Activated naive CD4-positive, alpha-beta T cell treated with anti-CD3 and anti-CD28 coated beads for 36 hours (primary cell): ENCODE data around the gene METAP1. TPM values are rescaled to one million over a fixed set of nuclear protein-coding genes. Genes with fewer than 3 reads are reported as not detected.
A peak's percentile ranks its signal among the peaks of the same experiment; 100 is the strongest.
"Not testable (repeated sequence)": the region's sequence is repeated elsewhere in the genome, so short reads cannot be mapped to it uniquely, and the experiment has no call there.

Experiments used
- CTCF ChIA-PET: fragments of 350-600 bp; sonication (Branson Sonifier 250); formaldehyde crosslinking; loops from one replicate; lab custom pipeline; 2021; ENCODE audit warnings: antibody characterized with exemption; lab: Charles Lee
- DNase-seq: peaks from one replicate; pipeline ENCODE4 v3.0.0-alpha.2; 2020
- H3K27ac Mint-ChIP-seq: one replicate; pipeline ENCODE4 v1.8.0; 2021; ENCODE audit warnings: mild to moderate bottlenecking, mixed read lengths
- H3K27me3 Mint-ChIP-seq: one replicate; pipeline ENCODE4 v1.8.0; 2021; ENCODE audit warnings: low read depth, mixed read lengths
- H3K36me3 Mint-ChIP-seq: one replicate; pipeline ENCODE4 v1.8.0; 2021; ENCODE audit warnings: low read depth, mixed read lengths
- H3K4me1 Mint-ChIP-seq: one replicate; pipeline ENCODE4 v1.8.0; 2021; ENCODE audit warnings: low read depth, mixed read lengths
- H3K4me3 Mint-ChIP-seq: one replicate; pipeline ENCODE4 v1.8.0; 2021; ENCODE audit warnings: mild to moderate bottlenecking, moderate library complexity, mixed read lengths
- H3K9me3 Mint-ChIP-seq: one replicate; pipeline ENCODE4 v1.8.0; 2021; ENCODE audit warnings: mixed read lengths
- intact Hi-C: fragments of 100-400 bp; cut with micrococcal nuclease; formaldehyde crosslinking; loops from one replicate; pipeline ENCODE4 v1.15.1; 2023
- total RNA-seq, 2 experiments: library from RNA; stranded (reverse); gene quantifications; one replicate each; pipeline ENCODE4 v1.2.3, GENCODE V29; 2021

METAP1 gene
- total RNA-seq, 2 experiments from 2014 or later: 65.6 to 70.1 TPM

GRCh38 chr4:99088023-99088449 is 92.5 kb downstream of the METAP1 start:
- intact Hi-C loops: loop anchor here (1.0 to 5.0 kb wide), 11 partner anchors 32 to 945 kb away; partner anchors contain the start of genes METAP1, RAP1GDS1, STPG2 and TRMT10A
- Mint-ChIP-seq H3K27ac (peak overlapping the region; percentile 95), H3K9me3 (peaks cover 2% of the 10 kb centered on the region), H3K36me3 (peaks cover 5% of the 10 kb centered on the region), H3K4me1 (peaks cover 32% of the 10 kb centered on the region), H3K27me3 (no peaks in the 10 kb centered on the region), H3K4me3 (peak overlapping the region; percentile 96)
- CTCF ChIA-PET: interaction anchor here (0.8 to 2.2 kb wide), 3 partner anchors 32 to 945 kb away, joined by 3 to 8 read pairs (median 6); partner anchors contain the start of genes METAP1 and STPG2
- peak; percentile 38 for DNase-seq

GRCh38 chr4:99088481-99089365 is 93.2 kb downstream of the METAP1 start, which contains the start of gene ADH5:
ADH5 (minus strand) TSS chr4:99088788; CDS start chr4:99088700, 88 bp downstream.
- Mint-ChIP-seq H3K27ac (peak within 1 kb of the TSS; percentile 95), H3K4me1 (peaks cover 32% of the 10 kb centered on the region), H3K27me3 (no peaks in the 10 kb centered on the region), H3K4me3 (peak within 1 kb of the TSS; percentile 96), H3K9me3 (peaks cover 2% of the 10 kb centered on the region), H3K36me3 (peaks cover 4% of the 10 kb centered on the region)
- DNase-seq: peak; percentile 92
- CTCF ChIA-PET: interaction anchor here (0.7 to 2.2 kb wide), 6 partner anchors 32 to 946 kb away, joined by 3 to 8 read pairs (median 4); partner anchors contain the start of genes METAP1 and STPG2
- intact Hi-C loops: loop anchor here (1.0 to 5.0 kb wide), 11 partner anchors 32 to 945 kb away; partner anchors contain the start of genes METAP1, RAP1GDS1, STPG2 and TRMT10A

GRCh38 chr4:99090481-99091215 is 95.1 kb downstream of the METAP1 start:
- H3K27me3 Mint-ChIP-seq: no peaks in the 10 kb centered on the region
- H3K27ac Mint-ChIP-seq: no peak overlapping the region
- intact Hi-C loops: no loop called here
- H3K36me3 Mint-ChIP-seq: peaks cover 1% of the 10 kb centered on the region
- no peak for DNase-seq
- H3K4me3 Mint-ChIP-seq: no peak overlapping the region
- CTCF ChIA-PET: interaction anchor here (1.0 kb wide), 1 partner anchor 313 kb away, joined by 3 read pairs; no protein-coding TSS in a partner anchor
- peaks cover 28% of the 10 kb centered on the region for H3K4me1 Mint-ChIP-seq
- peaks cover 2% of the 10 kb centered on the region for H3K9me3 Mint-ChIP-seq

GRCh38 chr4:99091216-99091575 is 95.7 kb downstream of the METAP1 start:
- DNase-seq: no peak
- H3K4me1 Mint-ChIP-seq: peaks cover 27% of the 10 kb centered on the region
- CTCF ChIA-PET: interaction anchor here (1.0 kb wide), 1 partner anchor 313 kb away, joined by 3 read pairs; no protein-coding TSS in a partner anchor
- H3K4me3 Mint-ChIP-seq: no peak overlapping the region
- intact Hi-C loops: no loop called here
- peaks cover 2% of the 10 kb centered on the region for H3K9me3 Mint-ChIP-seq
- peaks cover 1% of the 10 kb centered on the region for H3K36me3 Mint-ChIP-seq
- no peak overlapping the region for H3K27ac Mint-ChIP-seq
- H3K27me3 Mint-ChIP-seq: no peaks in the 10 kb centered on the region

GRCh38 chr4:99091841-99092240 is 96.3 kb downstream of the METAP1 start:
- H3K9me3 Mint-ChIP-seq, H3K27me3 Mint-ChIP-seq, CTCF ChIA-PET, DNase-seq, H3K4me3 Mint-ChIP-seq, H3K36me3 Mint-ChIP-seq, intact Hi-C loops, H3K27ac Mint-ChIP-seq: not testable (repeated sequence)
- H3K4me1 Mint-ChIP-seq: peaks cover 22% of the 10 kb centered on the region

- intact Hi-C loops: no loop called here
- Mint-ChIP-seq H3K4me3 (no peak overlapping the region), H3K27ac (no peak overlapping the region), H3K36me3 (peaks cover 1% of the 10 kb centered on the region), H3K9me3 (peaks cover 1% of the 10 kb centered on the region), H3K4me1 (no peaks in the 10 kb centered on the region), H3K27me3 (no peaks in the 10 kb centered on the region)
- no peak for DNase-seq
- CTCF ChIA-PET: no interaction called here
Observed at GRCh38 chr4:99099311-99099710, 103.8 kb downstream of the METAP1 start.

GRCh38 chr4:99099814-99100213 is 104.3 kb downstream of the METAP1 start:
- H3K27me3 Mint-ChIP-seq, H3K27ac Mint-ChIP-seq, H3K36me3 Mint-ChIP-seq, H3K9me3 Mint-ChIP-seq, H3K4me1 Mint-ChIP-seq, intact Hi-C loops, CTCF ChIA-PET, H3K4me3 Mint-ChIP-seq, DNase-seq: not testable (repeated sequence)

- H3K36me3 Mint-ChIP-seq: peaks cover 1% of the 10 kb centered on the region
- H3K9me3 Mint-ChIP-seq: peaks cover 1% of the 10 kb centered on the region
- H3K27ac Mint-ChIP-seq: no peak overlapping the region
- no peak for DNase-seq
- CTCF ChIA-PET: interaction anchor here (0.6 to 1.2 kb wide), 4 partner anchors 11 to 106 kb away, joined by 3 read pairs; partner anchors contain the start of gene METAP1
- H3K4me1 Mint-ChIP-seq: no peaks in the 10 kb centered on the region
- intact Hi-C loops: no loop called here
- H3K27me3 Mint-ChIP-seq: no peaks in the 10 kb centered on the region
- no peak overlapping the region for H3K4me3 Mint-ChIP-seq
Observed at GRCh38 chr4:99100876-99101275, 105.4 kb downstream of the METAP1 start.

- DNase-seq: no peak
- peaks cover 1% of the 10 kb centered on the region for H3K9me3 Mint-ChIP-seq
- H3K27ac Mint-ChIP-seq: no peak overlapping the region
- H3K27me3 Mint-ChIP-seq: no peaks in the 10 kb centered on the region
- H3K36me3 Mint-ChIP-seq: peaks cover 1% of the 10 kb centered on the region
- CTCF ChIA-PET: interaction anchor here (1.1 kb wide), 1 partner anchor 107 kb away, joined by 4 read pairs; the partner anchor contains the start of gene METAP1
- no peaks in the 10 kb centered on the region for H3K4me1 Mint-ChIP-seq
- no peak overlapping the region for H3K4me3 Mint-ChIP-seq
- intact Hi-C loops: no loop called here
Observed at GRCh38 chr4:99102634-99103033, 107.1 kb downstream of the METAP1 start.

- H3K36me3 Mint-ChIP-seq: peaks cover 1% of the 10 kb centered on the region
- CTCF ChIA-PET: interaction anchor here (0.6 to 1.1 kb wide), 2 partner anchors 15 to 108 kb away, joined by 4 to 5 read pairs; partner anchors contain the start of gene METAP1
- no peak for DNase-seq
- no peak overlapping the region for H3K4me3 Mint-ChIP-seq
- H3K27ac Mint-ChIP-seq: no peak overlapping the region
- intact Hi-C loops: no loop called here
- no peaks in the 10 kb centered on the region for H3K4me1 Mint-ChIP-seq
- no peaks in the 10 kb centered on the region for H3K27me3 Mint-ChIP-seq
- H3K9me3 Mint-ChIP-seq: peaks cover 1% of the 10 kb centered on the region
Observed at GRCh38 chr4:99103166-99103565, 107.6 kb downstream of the METAP1 start.

- Mint-ChIP-seq H3K27ac (no peak overlapping the region), H3K36me3 (no peaks in the 10 kb centered on the region), H3K4me1 (no peaks in the 10 kb centered on the region), H3K27me3 (no peaks in the 10 kb centered on the region), H3K4me3 (no peak overlapping the region), H3K9me3 (no peaks in the 10 kb centered on the region)
- intact Hi-C loops: no loop called here
- DNase-seq: no peak
- CTCF ChIA-PET: no interaction called here
Observed at GRCh38 chr4:99104153-99104552, 108.6 kb downstream of the METAP1 start.

- DNase-seq, H3K27ac Mint-ChIP-seq, intact Hi-C loops, H3K4me3 Mint-ChIP-seq, H3K4me1 Mint-ChIP-seq, H3K27me3 Mint-ChIP-seq, H3K9me3 Mint-ChIP-seq, H3K36me3 Mint-ChIP-seq, CTCF ChIA-PET: not testable (repeated sequence)
Observed at GRCh38 chr4:99109286-99109685, 113.8 kb downstream of the METAP1 start.
